Mesenchymal stem cell (in vitro differentiated cells and primary cell): Measurements from ENCODE around the gene GREB1L.
A peak's percentile ranks its signal among the peaks of the same experiment; 100 is the strongest.

ENCODE experiments used
- DNase-seq: peaks from one replicate; pipeline ENCODE4 v3.0.0-alpha.2; 2013
- H2AFZ ChIP-seq: one replicate; pipeline ENCODE4 v1.6.1; 2013; ENCODE audit warnings: low read depth, mild to moderate bottlenecking, control low read depth, inconsistent platforms, low read length, moderate library complexity
- H2AK5ac ChIP-seq: 2 replicates; pipeline ENCODE4 v1.6.1; 2013; ENCODE audit warnings: low read length, moderate library complexity, mild to moderate bottlenecking, inconsistent platforms; ENCODE audit not compliant: severe bottlenecking
- H2BK120ac ChIP-seq: one replicate; pipeline ENCODE4 v1.6.1; 2013; ENCODE audit warnings: low read depth, mild to moderate bottlenecking, inconsistent platforms, low read length, moderate library complexity
- H2BK12ac ChIP-seq, 2 experiments: one replicate each; pipeline ENCODE4 v1.6.1; 2013; ENCODE audit warnings: inconsistent platforms in 2 of 2, low read length in 2 of 2, mild to moderate bottlenecking in 2 of 2, moderate library complexity in 2 of 2, control low read depth in 1 of 2
- H2BK15ac ChIP-seq: one replicate; pipeline ENCODE4 v1.6.1; 2013; ENCODE audit warnings: mild to moderate bottlenecking, low read depth, inconsistent platforms; ENCODE audit not compliant: poor library complexity, severe bottlenecking
- H2BK5ac ChIP-seq: 2 replicates; pipeline ENCODE4 v1.6.1; 2013; ENCODE audit warnings: low read depth, mild to moderate bottlenecking, low read length, control low read depth, inconsistent platforms; ENCODE audit not compliant: poor library complexity, severe bottlenecking
- H3K14ac ChIP-seq, 2 experiments: one replicate each; pipeline ENCODE4 v1.6.1; 2013; ENCODE audit warnings: inconsistent platforms in 2 of 2, low read length in 2 of 2, control low read depth in 1 of 2, mild to moderate bottlenecking in 1 of 2, moderate library complexity in 1 of 2
- H3K18ac ChIP-seq, 2 experiments: one replicate each; pipeline ENCODE4 v1.6.1; 2013; ENCODE audit warnings: inconsistent platforms in 2 of 2, low read length in 2 of 2, control low read depth in 1 of 2, low read depth in 1 of 2, mild to moderate bottlenecking in 1 of 2
- H3K23ac ChIP-seq, 2 experiments: one replicate each; pipeline ENCODE4 v1.6.1; 2013; ENCODE audit warnings: inconsistent platforms in 2 of 2, low read length in 2 of 2, mild to moderate bottlenecking in 2 of 2, moderate library complexity in 2 of 2, control low read depth in 1 of 2
- H3K27ac ChIP-seq: 2 replicates; pipeline ENCODE4 v1.5.1; 2013; ENCODE audit warnings: mild to moderate bottlenecking, moderate library complexity, low read length, control low read depth, inconsistent platforms; ENCODE audit not compliant: poor library complexity, severe bottlenecking
- H3K27me3 ChIP-seq, 2 experiments: 2 replicates each; pipeline versions ENCODE4 v1.6.1 to v1.7.0; 2013; ENCODE audit warnings: low read length in 2 of 2, mild to moderate bottlenecking in 2 of 2, moderate library complexity in 2 of 2, control low read depth in 1 of 2, inconsistent platforms in 1 of 2; ENCODE audit not compliant: control insufficient read depth in 1 of 2, insufficient read depth in 1 of 2
- H3K36me3 ChIP-seq, 2 experiments: 2 replicates each; pipeline versions ENCODE4 v1.6.1 to v1.7.0; 2013; ENCODE audit warnings: low read length in 2 of 2, control low read depth in 1 of 2, inconsistent platforms in 1 of 2, low read depth in 1 of 2, mild to moderate bottlenecking in 1 of 2; ENCODE audit not compliant: insufficient read depth in 2 of 2, control insufficient read depth in 1 of 2
- H3K4ac ChIP-seq, 2 experiments: one replicate each; pipeline ENCODE4 v1.6.1; 2013; ENCODE audit warnings: inconsistent platforms in 2 of 2, low read length in 2 of 2, mild to moderate bottlenecking in 2 of 2, moderate library complexity in 2 of 2, control low read depth in 1 of 2, low read depth in 1 of 2
- H3K4me1 ChIP-seq: 2 replicates; pipeline ENCODE4 v1.6.1; 2013; ENCODE audit warnings: low read depth, low read length, control low read depth; ENCODE audit not compliant: control insufficient read depth, insufficient read depth
- H3K4me2 ChIP-seq: 2 replicates; pipeline ENCODE4 v1.6.1; 2013; ENCODE audit warnings: low read length, mild to moderate bottlenecking, inconsistent platforms; ENCODE audit not compliant: poor library complexity, severe bottlenecking
- H3K4me3 ChIP-seq, 2 experiments: 2 replicates each; pipeline versions ENCODE4 v1.5.1 to v1.7.0; 2013; ENCODE audit warnings: low read length in 2 of 2, mild to moderate bottlenecking in 2 of 2, control low read depth in 1 of 2, low read depth in 1 of 2; ENCODE audit not compliant: insufficient read depth in 1 of 2
- H3K79me1 ChIP-seq: replicated peaks from 2 replicates; pipeline ENCODE4 v1.6.1; 2013; ENCODE audit warnings: mild to moderate bottlenecking, control low read depth, low read length, inconsistent platforms; ENCODE audit not compliant: poor library complexity, severe bottlenecking
- H3K9ac ChIP-seq: 2 replicates; pipeline ENCODE4 v1.7.0; 2013; ENCODE audit warnings: mild to moderate bottlenecking, low read length, moderate library complexity
- H3K9me3 ChIP-seq: 2 replicates; pipeline ENCODE4 v1.7.0; 2013; ENCODE audit warnings: mild to moderate bottlenecking, low read length; ENCODE audit not compliant: control insufficient read depth
- H4K8ac ChIP-seq: one replicate; pipeline ENCODE4 v1.6.1; 2013; ENCODE audit warnings: inconsistent platforms, mild to moderate bottlenecking, low read length, moderate library complexity
- H4K91ac ChIP-seq: one replicate; pipeline ENCODE4 v1.6.1; 2013; ENCODE audit warnings: mild to moderate bottlenecking, low read length, inconsistent platforms
- WGBS: methylation state at CpG from one replicate; pipeline ENCODE4 v1.1.7; 2013; ENCODE audit warnings: mixed read lengths; 5-methylcytosine and 5-hydroxymethylcytosine counted together

The GREB1L gene

DNA sequence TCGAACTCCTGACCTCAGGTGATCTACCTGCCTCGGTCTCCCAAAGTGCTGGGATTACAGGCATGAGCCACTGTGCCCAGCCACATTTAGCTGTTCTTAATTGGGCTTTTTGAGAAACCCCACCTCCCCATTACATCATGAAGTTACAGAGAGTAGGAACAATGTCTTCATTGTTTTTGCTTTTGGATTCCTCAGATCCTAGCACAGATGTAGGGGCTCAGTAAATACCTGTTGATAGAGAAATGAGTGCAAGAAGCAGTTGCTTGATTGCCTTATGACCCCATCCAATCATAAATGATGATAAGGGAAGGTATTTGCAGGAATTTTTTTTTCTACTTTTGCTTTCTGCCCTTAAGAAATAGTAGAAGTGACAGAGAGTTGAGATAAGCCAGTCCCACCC lies 25.4 kb downstream of the GREB1L start:
- H3K79me1 ChIP-seq = peaks cover 3% of the 10 kb centered on the region
- H3K4me1 ChIP-seq = peaks cover 2% of the 10 kb centered on the region
- DNase-seq = no peak
- no peak overlapping the region for H2BK120ac ChIP-seq
- no peak overlapping the region for H4K8ac ChIP-seq
- H2AFZ ChIP-seq = no peak overlapping the region
- H3K4me3 ChIP-seq = no peak overlapping the region
- H3K27ac ChIP-seq = no peak overlapping the region
- no peak overlapping the region for H3K4me2 ChIP-seq
- H3K4ac ChIP-seq = no peak overlapping the region
- no peak overlapping the region for H2BK5ac ChIP-seq
- no peak overlapping the region for H2BK15ac ChIP-seq
- no peak overlapping the region for H4K91ac ChIP-seq
- no peak overlapping the region for H2AK5ac ChIP-seq
- H3K27me3 ChIP-seq = no peaks in the 10 kb centered on the region
- no peaks in the 10 kb centered on the region for H3K9me3 ChIP-seq
- 89% methylated on average over 2 of the region's 2 CpGs for WGBS
- H3K36me3 ChIP-seq = no peaks in the 10 kb centered on the region
- no peak overlapping the region for H3K18ac ChIP-seq
- H3K23ac ChIP-seq = no peak overlapping the region
- H3K14ac ChIP-seq = no peak overlapping the region
- no peak overlapping the region for H3K9ac ChIP-seq
- H2BK12ac ChIP-seq = no peak overlapping the region

DNA sequence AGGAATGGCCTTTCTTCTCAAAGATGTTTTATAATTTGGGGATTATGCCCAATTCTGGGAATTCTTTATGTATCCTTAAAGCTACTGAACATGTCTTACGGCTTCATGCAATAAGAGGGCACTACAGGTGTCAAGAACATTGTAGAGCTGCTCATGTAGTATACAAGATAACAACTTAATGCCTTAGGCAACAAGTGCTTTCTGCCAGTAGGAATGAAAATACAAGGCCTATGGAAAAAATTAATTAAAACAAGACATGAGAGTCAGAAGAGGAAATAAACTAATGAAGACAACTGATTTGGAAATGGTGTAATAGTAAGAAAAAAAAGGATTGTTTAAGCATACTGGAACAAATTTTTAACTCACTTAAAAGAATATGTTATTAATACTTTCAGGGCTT lies 27.3 kb downstream of the GREB1L start:
- H3K27me3 ChIP-seq = no peaks in the 10 kb centered on the region
- no peak overlapping the region for H3K4me3 ChIP-seq
- no peak overlapping the region for H3K14ac ChIP-seq
- H3K27ac ChIP-seq = no peak overlapping the region
- H3K4me1 ChIP-seq = peaks cover 2% of the 10 kb centered on the region
- no peak overlapping the region for H4K91ac ChIP-seq
- H3K36me3 ChIP-seq = no peaks in the 10 kb centered on the region
- no peak overlapping the region for H3K23ac ChIP-seq
- WGBS = no CpG with 5 or more reads among the region's 1 CpG
- no peak overlapping the region for H3K4ac ChIP-seq
- H3K4me2 ChIP-seq = no peak overlapping the region
- H2AK5ac ChIP-seq = no peak overlapping the region
- H4K8ac ChIP-seq = no peak overlapping the region
- H3K79me1 ChIP-seq = no peaks in the 10 kb centered on the region
- no peak for DNase-seq
- H2BK12ac ChIP-seq = no peak overlapping the region
- no peak overlapping the region for H2BK5ac ChIP-seq
- H2BK120ac ChIP-seq = no peak overlapping the region
- no peak overlapping the region for H2AFZ ChIP-seq
- H2BK15ac ChIP-seq = no peak overlapping the region
- no peak overlapping the region for H3K9ac ChIP-seq
- no peaks in the 10 kb centered on the region for H3K9me3 ChIP-seq
- H3K18ac ChIP-seq = no peak overlapping the region

DNA sequence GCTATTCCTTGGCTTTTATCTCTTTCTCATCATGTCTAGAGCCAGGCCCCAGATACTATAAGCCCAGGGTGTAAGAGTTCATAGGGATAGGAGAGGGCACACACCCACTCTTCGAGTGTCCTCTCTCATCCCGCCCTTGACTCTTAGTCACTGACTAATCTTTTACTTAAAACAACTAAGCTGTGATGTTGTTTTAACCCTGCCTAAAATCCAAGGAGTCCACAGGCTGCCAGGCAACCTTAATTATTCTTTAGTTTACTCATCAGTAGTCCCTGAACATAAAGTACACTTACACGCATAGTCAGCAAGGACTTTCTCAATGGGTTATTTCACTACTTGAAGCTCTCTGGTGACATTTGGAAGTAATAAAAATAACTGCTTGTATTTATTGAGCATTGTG lies 28.4 kb downstream of the GREB1L start:
- Histone ChIP-seq H3K14ac (no peak overlapping the region), H3K4me2 (no peak overlapping the region), H2BK12ac (no peak overlapping the region), H3K36me3 (no peaks in the 10 kb centered on the region), H2AFZ (no peak overlapping the region), H3K23ac (no peak overlapping the region), H3K4me1 (peaks cover 2% of the 10 kb centered on the region), H4K8ac (no peak overlapping the region), H2BK120ac (no peak overlapping the region), H3K27ac (no peak overlapping the region), H3K18ac (no peak overlapping the region), H2AK5ac (no peak overlapping the region), H2BK15ac (no peak overlapping the region), H4K91ac (no peak overlapping the region), H3K79me1 (no peaks in the 10 kb centered on the region), H3K9ac (no peak overlapping the region), H3K4ac (no peak overlapping the region), H3K27me3 (no peaks in the 10 kb centered on the region), H3K4me3 (no peak overlapping the region), H2BK5ac (no peak overlapping the region), H3K9me3 (no peaks in the 10 kb centered on the region)
- DNase-seq = peak; percentile 14
- WGBS = 50% methylated on average over 2 of the region's 3 CpGs

DNA sequence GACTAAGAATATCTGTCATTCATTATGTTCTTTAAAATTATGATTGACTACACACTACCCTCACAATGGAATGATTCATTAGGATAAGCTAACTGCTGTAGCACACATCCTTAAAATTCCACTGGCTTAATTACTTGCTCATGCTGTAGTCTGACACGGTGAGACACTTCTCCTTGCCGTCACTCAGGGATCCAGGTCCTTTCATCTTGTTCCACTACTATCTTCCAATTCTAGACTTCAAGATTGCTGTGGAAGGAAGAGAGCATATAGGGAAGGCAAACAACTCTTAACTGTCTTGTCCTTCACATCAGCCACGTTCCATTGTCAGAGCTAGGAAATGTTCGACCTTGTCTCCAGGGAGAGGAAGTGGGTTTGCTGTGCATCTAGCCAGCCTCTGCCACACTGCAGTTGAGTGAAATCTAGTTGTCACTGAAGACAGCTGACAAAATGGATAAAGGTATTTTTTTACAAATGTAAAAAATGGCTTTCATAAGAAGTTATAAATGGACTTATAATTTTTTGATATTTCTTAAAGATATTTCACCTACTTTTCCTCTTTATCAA lies 30.1 kb downstream of the GREB1L start:
- Histone ChIP-seq H2BK120ac (no peak overlapping the region), H3K4me2 (no peak overlapping the region), H2AK5ac (no peak overlapping the region), H3K23ac (no peak overlapping the region), H2AFZ (no peak overlapping the region), H3K18ac (no peak overlapping the region), H3K27me3 (no peaks in the 10 kb centered on the region), H3K4ac (no peak overlapping the region), H3K14ac (no peak overlapping the region), H2BK5ac (no peak overlapping the region), H4K91ac (no peak overlapping the region), H3K4me3 (no peak overlapping the region), H2BK12ac (no peak overlapping the region), H3K9me3 (no peaks in the 10 kb centered on the region), H3K36me3 (no peaks in the 10 kb centered on the region), H3K9ac (no peak overlapping the region), H2BK15ac (no peak overlapping the region), H3K4me1 (peaks cover 2% of the 10 kb centered on the region), H3K27ac (no peak overlapping the region), H3K79me1 (no peaks in the 10 kb centered on the region), H4K8ac (no peak overlapping the region)
- 77% methylated on average over 2 of the region's 4 CpGs for WGBS
- no peak for DNase-seq
